ENCODE results near the gene ANO6. TPM values are rescaled to one million over a fixed set of nuclear protein-coding genes. Genes with fewer than 3 reads are reported as not detected.
A peak's percentile ranks its signal among the peaks of the same experiment; 100 is the strongest.

The ANO6 gene
- total RNA-seq, 1 experiment from 2014 or later, result 51.4 TPM

DNA sequence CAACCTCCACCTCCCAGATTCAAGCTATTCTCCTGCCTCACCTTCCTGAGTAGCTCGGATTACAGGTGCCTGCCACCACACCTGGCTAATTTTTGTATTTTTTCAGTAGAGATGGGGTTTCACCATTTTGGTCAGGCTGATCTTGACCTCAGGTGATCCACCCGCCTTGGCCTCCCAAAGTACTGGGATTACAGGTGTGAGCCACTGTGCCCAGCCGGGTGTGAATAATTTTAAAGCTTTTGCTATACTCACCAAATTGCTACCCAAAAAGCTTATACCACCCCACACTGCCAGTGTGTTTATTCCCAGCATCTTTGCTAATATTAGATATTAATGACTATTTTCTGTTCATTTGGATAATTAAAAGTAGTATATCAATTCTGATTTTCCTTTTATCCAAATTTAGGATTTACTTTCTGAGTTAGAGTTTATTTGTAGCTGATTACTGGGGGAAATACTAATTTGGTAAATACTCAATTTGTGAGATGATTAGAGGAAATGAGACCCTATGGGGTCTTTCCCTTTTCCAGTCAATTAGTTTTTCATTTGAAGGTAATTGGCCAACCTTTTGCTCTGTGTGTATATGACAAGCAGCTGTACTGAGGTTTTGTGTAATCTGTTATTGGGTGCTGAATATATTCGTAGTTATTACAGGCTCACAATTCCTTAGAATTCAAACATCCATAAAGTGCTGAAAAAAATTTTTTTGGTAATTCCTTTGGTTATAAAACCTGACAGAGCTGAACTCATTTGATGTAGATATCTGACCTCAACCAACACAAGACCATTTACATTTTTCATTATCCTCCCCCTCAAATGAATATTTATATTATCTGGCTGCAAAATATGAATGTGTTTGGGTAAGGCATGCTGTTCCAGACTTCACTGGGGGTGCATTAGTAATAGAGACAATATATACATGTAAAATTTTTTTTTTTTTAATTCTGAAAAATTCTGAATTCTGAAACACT is 73.6 kb downstream of the ANO6 start:
- Histone ChIP-seq H3F3A (ENCODE audit: insufficient read depth, low read depth) (peaks cover 20% of the 10 kb centered on the region), H3K9me2 (ENCODE audit: insufficient read depth) (no peaks in the 10 kb centered on the region), H3K9me3 (ENCODE audit: insufficient read depth, low read depth) (peaks cover 3% of the 10 kb centered on the region; the same call in 1 of the 2 replicates), H4K20me1 (ENCODE audit: insufficient read depth) (no peaks in the 10 kb centered on the region), H2AFZ (no peak overlapping the region), H3K79me2 (ENCODE audit: low read depth) (peaks cover 82% of the 10 kb centered on the region), H3K27ac (no peak overlapping the region), H3K27me3 (ENCODE audit: insufficient read depth, low read depth) (no peaks in the 10 kb centered on the region), H3K4me1 (replicated peaks; ENCODE audit: insufficient read depth) (peaks cover 34% of the 10 kb centered on the region), H3K36me3 (ENCODE audit: low read depth) (peaks cover 23% of the 10 kb centered on the region), H3K4me3 (no peak overlapping the region), H3K4me2 (no peak overlapping the region)
- DNase-seq, result no peak
- BruUV-seq (replicated peaks), result no TSS peak
- intact Hi-C loops (cut with micrococcal nuclease; ENCODE audit: unreplicated experiment), result loop anchor here (10.0 kb wide), 1 partner anchor 65 kb away; no protein-coding TSS in a partner anchor
- ChIA-PET CTCF (interaction anchor here (1.0 kb wide), 1 partner anchor 9 kb away, joined by 11 read pairs; no protein-coding TSS in a partner anchor), POLR2A (ENCODE audit: unreplicated experiment) (interaction anchor here (0.6 to 0.7 kb wide), 4 partner anchors 9 to 1082 kb away, joined by 3 to 12 read pairs (median 7); no protein-coding TSS in a partner anchor)
- TF ChIP-seq, protein P1, sequence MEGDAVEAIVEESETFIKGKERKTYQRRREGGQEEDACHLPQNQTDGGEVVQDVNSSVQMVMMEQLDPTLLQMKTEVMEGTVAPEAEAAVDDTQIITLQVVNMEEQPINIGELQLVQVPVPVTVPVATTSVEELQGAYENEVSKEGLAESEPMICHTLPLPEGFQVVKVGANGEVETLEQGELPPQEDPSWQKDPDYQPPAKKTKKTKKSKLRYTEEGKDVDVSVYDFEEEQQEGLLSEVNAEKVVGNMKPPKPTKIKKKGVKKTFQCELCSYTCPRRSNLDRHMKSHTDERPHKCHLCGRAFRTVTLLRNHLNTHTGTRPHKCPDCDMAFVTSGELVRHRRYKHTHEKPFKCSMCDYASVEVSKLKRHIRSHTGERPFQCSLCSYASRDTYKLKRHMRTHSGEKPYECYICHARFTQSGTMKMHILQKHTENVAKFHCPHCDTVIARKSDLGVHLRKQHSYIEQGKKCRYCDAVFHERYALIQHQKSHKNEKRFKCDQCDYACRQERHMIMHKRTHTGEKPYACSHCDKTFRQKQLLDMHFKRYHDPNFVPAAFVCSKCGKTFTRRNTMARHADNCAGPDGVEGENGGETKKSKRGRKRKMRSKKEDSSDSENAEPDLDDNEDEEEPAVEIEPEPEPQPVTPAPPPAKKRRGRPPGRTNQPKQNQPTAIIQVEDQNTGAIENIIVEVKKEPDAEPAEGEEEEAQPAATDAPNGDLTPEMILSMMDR (conservative IDR thresholded peaks at IDR 0.05), result no peak
- no peak for TF ChIP-seq EZH2 (IDR thresholded peaks at IDR 0.05; ENCODE audit: low read depth)

DNA sequence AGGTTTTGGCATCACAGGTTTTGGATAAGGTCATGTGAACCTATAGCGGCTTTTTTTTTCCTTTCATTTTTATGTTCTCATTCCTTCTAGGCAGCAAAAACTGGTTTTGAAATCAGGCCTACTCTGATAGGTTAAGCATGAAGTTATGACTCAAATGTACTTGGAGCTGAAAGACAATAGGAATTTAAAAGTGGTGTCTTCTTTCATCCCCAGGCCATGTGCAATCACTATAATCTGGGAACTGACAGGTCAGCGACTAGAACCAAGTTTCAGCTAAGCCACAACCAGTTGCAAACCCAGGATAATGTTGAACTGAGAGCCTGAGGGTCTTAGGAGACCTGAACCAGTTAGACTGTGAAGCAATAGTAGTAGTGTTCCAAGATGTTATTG is 74.3 kb downstream of the ANO6 start:
- no TSS peak for BruUV-seq (replicated peaks)
- TF ChIP-seq EZH2 (IDR thresholded peaks at IDR 0.05; ENCODE audit: low read depth), result no peak
- TF ChIP-seq, protein P1 (conservative IDR thresholded peaks at IDR 0.05), result no peak

DNA sequence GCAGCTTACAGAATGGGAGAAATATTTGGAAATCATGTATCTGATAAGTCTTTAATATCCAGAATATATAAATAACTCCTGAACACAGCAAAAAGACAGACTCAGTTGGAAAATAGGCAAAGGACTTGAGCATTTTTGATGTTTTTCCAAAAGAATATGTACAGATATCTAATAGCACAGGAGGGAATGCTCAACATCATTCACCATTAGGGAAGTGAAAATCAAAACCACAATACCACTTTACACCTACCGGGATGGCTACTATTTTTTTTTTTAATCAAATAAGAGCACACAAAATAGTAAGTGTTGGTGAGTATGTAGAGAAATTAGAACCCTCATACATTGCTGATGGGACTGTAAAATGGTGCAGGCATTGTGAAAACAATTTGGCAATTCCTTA is 75.6 kb downstream of the ANO6 start:
- no peaks in the 10 kb centered on the region for H3K27me3 ChIP-seq (ENCODE audit: insufficient read depth, low read depth)

More for the DNA sequence above, 74.3 kb downstream of the ANO6 start:
- peak in 1 of 2 experiments; percentile 78 for DNase-seq
- ChIA-PET POLR2A (ENCODE audit: unreplicated experiment) (interaction anchor here (0.5 to 0.7 kb wide), 4 partner anchors 8 to 438 kb away, joined by 3 to 12 read pairs (median 6); no protein-coding TSS in a partner anchor), CTCF (interaction anchor here (0.6 to 1.0 kb wide), 2 partner anchors 8 to 98 kb away, joined by 3 to 11 read pairs; no protein-coding TSS in a partner anchor)
- Histone ChIP-seq H3K4me3 (no peak overlapping the region), H3K9me2 (ENCODE audit: insufficient read depth) (no peaks in the 10 kb centered on the region), H3K27me3 (ENCODE audit: insufficient read depth, low read depth) (no peaks in the 10 kb centered on the region), H3F3A (ENCODE audit: insufficient read depth, low read depth) (peaks cover 13% of the 10 kb centered on the region), H3K9me3 (ENCODE audit: insufficient read depth, low read depth) (peaks cover 3% of the 10 kb centered on the region; the same call in 1 of the 2 replicates), H2AFZ (no peak overlapping the region), H3K4me2 (no peak overlapping the region), H4K20me1 (ENCODE audit: insufficient read depth) (no peaks in the 10 kb centered on the region), H3K36me3 (ENCODE audit: low read depth) (peaks cover 23% of the 10 kb centered on the region), H3K79me2 (ENCODE audit: low read depth) (peaks cover 83% of the 10 kb centered on the region), H3K27ac (no peak overlapping the region), H3K4me1 (replicated peaks; ENCODE audit: insufficient read depth) (peaks cover 27% of the 10 kb centered on the region)
- intact Hi-C loops (cut with micrococcal nuclease; ENCODE audit: unreplicated experiment), result loop anchor here (10.0 kb wide), 1 partner anchor 65 kb away; no protein-coding TSS in a partner anchor

More for the DNA sequence above, 75.6 kb downstream of the ANO6 start:
- H3K4me2 ChIP-seq, result no peak overlapping the region
- intact Hi-C loops (cut with micrococcal nuclease; ENCODE audit: unreplicated experiment), result loop anchor here (10.0 kb wide), 1 partner anchor 63 kb away; no protein-coding TSS in a partner anchor
- ChIA-PET POLR2A (ENCODE audit: unreplicated experiment) (no interaction called here), CTCF (no interaction called here)
- H4K20me1 ChIP-seq (ENCODE audit: insufficient read depth), result no peaks in the 10 kb centered on the region
- H2AFZ ChIP-seq, result no peak overlapping the region
- H3K9me2 ChIP-seq (ENCODE audit: insufficient read depth), result no peaks in the 10 kb centered on the region
- H3K4me3 ChIP-seq, result no peak overlapping the region
- TF ChIP-seq, protein P1 (conservative IDR thresholded peaks at IDR 0.05), result no peak
- no peak for TF ChIP-seq EZH2 (IDR thresholded peaks at IDR 0.05; ENCODE audit: low read depth)
- H3F3A ChIP-seq (ENCODE audit: insufficient read depth, low read depth), result peaks cover 10% of the 10 kb centered on the region; the same call in 1 of the 2 replicates
- H3K9me3 ChIP-seq (ENCODE audit: insufficient read depth, low read depth), result peaks cover 3% of the 10 kb centered on the region; the same call in 1 of the 2 replicates
- DNase-seq, result no peak
- peaks cover 23% of the 10 kb centered on the region for H3K36me3 ChIP-seq (ENCODE audit: low read depth)
- H3K79me2 ChIP-seq (ENCODE audit: low read depth), result peaks cover 80% of the 10 kb centered on the region
- H3K27ac ChIP-seq, result no peak overlapping the region
- no TSS peak for BruUV-seq (replicated peaks)
- peaks cover 21% of the 10 kb centered on the region for H3K4me1 ChIP-seq (replicated peaks; ENCODE audit: insufficient read depth)
